Endodermal cell (in vitro differentiated cells): ENCODE results near the gene ZCCHC13. TPM values are rescaled to one million over a fixed set of nuclear protein-coding genes. Genes with fewer than 3 reads are reported as not detected.
A peak's percentile ranks its signal among the peaks of the same experiment; 100 is the strongest.
"Not testable (repeated sequence)": the region's sequence is repeated elsewhere in the genome, so short reads cannot be mapped to it uniquely, and the experiment has no call there.

ENCODE experiments used
- DNase-seq: peaks from one replicate; pipeline ENCODE4 v3.0.0-alpha.2; 2017
- H3K27ac ChIP-seq: 2 replicates; pipeline ENCODE4 v1.5.1; 2013; ENCODE audit warnings: mild to moderate bottlenecking, low read depth, low read length, moderate library complexity
- H3K27me3 ChIP-seq: 2 replicates; pipeline ENCODE4 v1.6.1; 2013; ENCODE audit warnings: mild to moderate bottlenecking, low read length, moderate library complexity; ENCODE audit not compliant: insufficient read depth, control insufficient read depth, poor library complexity, severe bottlenecking
- H3K36me3 ChIP-seq: 2 replicates; pipeline ENCODE4 v1.7.0; 2013; ENCODE audit warnings: mild to moderate bottlenecking, low read length, moderate library complexity; ENCODE audit not compliant: control insufficient read depth, insufficient read depth
- H3K4me1 ChIP-seq: one replicate; pipeline ENCODE4 v1.7.0; 2013; ENCODE audit warnings: low read length; ENCODE audit not compliant: control insufficient read depth, insufficient read depth
- H3K4me3 ChIP-seq: 2 replicates; pipeline ENCODE4 v1.5.1; 2013; ENCODE audit warnings: mild to moderate bottlenecking, low read length, moderate library complexity
- H3K9ac ChIP-seq: 2 replicates; pipeline ENCODE4 v1.6.1; 2013; ENCODE audit warnings: mild to moderate bottlenecking, low read length, moderate library complexity; ENCODE audit not compliant: poor library complexity, severe bottlenecking; ENCODE audit errors: extremely low read depth
- H3K9me3 ChIP-seq: 2 replicates; pipeline ENCODE4 v1.6.1; 2013; ENCODE audit warnings: mild to moderate bottlenecking, low read length, moderate library complexity; ENCODE audit not compliant: control insufficient read depth
- H3K27ac Mint-ChIP-seq: 2 replicates; pipeline ENCODE4 v1.8.0; 2020; ENCODE audit warnings: mixed read lengths
- H3K27me3 Mint-ChIP-seq: 2 replicates; pipeline ENCODE4 v1.8.0; 2021; ENCODE audit warnings: mild to moderate bottlenecking, mixed read lengths; ENCODE audit not compliant: insufficient read depth
- H3K36me3 Mint-ChIP-seq: 2 replicates; pipeline ENCODE4 v1.8.0; 2020; ENCODE audit warnings: low read depth, mixed read lengths
- H3K4me1 Mint-ChIP-seq: 2 replicates; pipeline ENCODE4 v1.8.0; 2020; ENCODE audit warnings: mixed read lengths
- H3K4me3 Mint-ChIP-seq: 2 replicates; pipeline ENCODE4 v1.8.0; 2020; ENCODE audit warnings: mild to moderate bottlenecking, moderate library complexity, mixed read lengths
- H3K9me3 Mint-ChIP-seq: 2 replicates; pipeline ENCODE4 v1.8.0; 2020; ENCODE audit warnings: mild to moderate bottlenecking, mixed read lengths
- WGBS, 2 experiments: methylation state at CpG; one replicate each; pipeline versions ENCODE4 v1.1.5 to v1.1.7; 2013; ENCODE audit warnings: missing lambda C conversion rate in 2 of 2, mixed read lengths in 1 of 2; ENCODE audit not compliant: insufficient coverage in 1 of 2, insufficient read length in 1 of 2; 5-methylcytosine and 5-hydroxymethylcytosine counted together
- total RNA-seq, 2 donors: library from RNA; stranded (reverse); fragmentation: NEBNext Ultra II Directional in 1 of 2; extraction: Animal tissue kit (Norgen Biotek cat#: 25700) in 1 of 2; gene quantifications; 2 replicates in 1 of 2; 3 replicates in 1 of 2; pipeline ENCODE4 v1.2.1, GENCODE V29; 2021
- TF ChIP-seq, protein P1 (sequence below): fragments of 200-600 bp; sonication (generic); conservative IDR thresholded peaks from 2 replicates; pipeline ENCODE4 v1.5.0; 2021; ENCODE audit warnings: antibody characterized with exemption, mild to moderate bottlenecking

Gene ZCCHC13
- total RNA-seq, 2 donors from 2014 or later = not detected

DNA sequence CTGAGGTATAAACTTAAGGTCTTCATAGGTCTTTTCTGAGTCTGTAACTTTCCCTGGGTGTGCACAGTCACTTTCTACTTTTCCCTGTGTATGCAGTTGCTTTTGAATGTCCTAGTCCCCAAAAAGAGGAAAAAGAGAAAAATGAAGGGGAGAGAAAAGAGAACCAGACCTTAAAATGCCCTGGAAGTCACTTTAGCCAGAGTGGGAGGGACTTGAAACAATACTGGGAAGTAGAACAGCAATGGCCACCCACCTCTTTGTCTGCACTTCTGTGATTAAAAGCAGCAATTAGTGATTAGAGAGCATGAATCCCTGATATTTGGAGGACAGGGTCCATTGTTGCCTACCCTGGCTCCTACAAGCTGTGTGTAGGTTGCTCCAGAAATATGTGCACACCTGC lies 36.1 kb downstream of the ZCCHC13 start:
- TF ChIP-seq, protein P1, sequence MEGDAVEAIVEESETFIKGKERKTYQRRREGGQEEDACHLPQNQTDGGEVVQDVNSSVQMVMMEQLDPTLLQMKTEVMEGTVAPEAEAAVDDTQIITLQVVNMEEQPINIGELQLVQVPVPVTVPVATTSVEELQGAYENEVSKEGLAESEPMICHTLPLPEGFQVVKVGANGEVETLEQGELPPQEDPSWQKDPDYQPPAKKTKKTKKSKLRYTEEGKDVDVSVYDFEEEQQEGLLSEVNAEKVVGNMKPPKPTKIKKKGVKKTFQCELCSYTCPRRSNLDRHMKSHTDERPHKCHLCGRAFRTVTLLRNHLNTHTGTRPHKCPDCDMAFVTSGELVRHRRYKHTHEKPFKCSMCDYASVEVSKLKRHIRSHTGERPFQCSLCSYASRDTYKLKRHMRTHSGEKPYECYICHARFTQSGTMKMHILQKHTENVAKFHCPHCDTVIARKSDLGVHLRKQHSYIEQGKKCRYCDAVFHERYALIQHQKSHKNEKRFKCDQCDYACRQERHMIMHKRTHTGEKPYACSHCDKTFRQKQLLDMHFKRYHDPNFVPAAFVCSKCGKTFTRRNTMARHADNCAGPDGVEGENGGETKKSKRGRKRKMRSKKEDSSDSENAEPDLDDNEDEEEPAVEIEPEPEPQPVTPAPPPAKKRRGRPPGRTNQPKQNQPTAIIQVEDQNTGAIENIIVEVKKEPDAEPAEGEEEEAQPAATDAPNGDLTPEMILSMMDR = no peak
- Histone ChIP-seq H3K9me3 (peaks cover 4% of the 10 kb centered on the region), H3K4me1 (no peaks in the 10 kb centered on the region), H3K4me3 (no peak overlapping the region), H3K9ac (no peak overlapping the region), H3K36me3 (no peaks in the 10 kb centered on the region), H3K27me3 (no peaks in the 10 kb centered on the region), H3K27ac (no peak overlapping the region)
- Mint-ChIP-seq H3K9me3 (peaks cover 25% of the 10 kb centered on the region), H3K4me3 (no peak overlapping the region), H3K4me1 (peaks cover 16% of the 10 kb centered on the region), H3K36me3 (peaks cover 2% of the 10 kb centered on the region), H3K27me3 (no peaks in the 10 kb centered on the region), H3K27ac (no peak overlapping the region)
- DNase-seq = no peak

DNA sequence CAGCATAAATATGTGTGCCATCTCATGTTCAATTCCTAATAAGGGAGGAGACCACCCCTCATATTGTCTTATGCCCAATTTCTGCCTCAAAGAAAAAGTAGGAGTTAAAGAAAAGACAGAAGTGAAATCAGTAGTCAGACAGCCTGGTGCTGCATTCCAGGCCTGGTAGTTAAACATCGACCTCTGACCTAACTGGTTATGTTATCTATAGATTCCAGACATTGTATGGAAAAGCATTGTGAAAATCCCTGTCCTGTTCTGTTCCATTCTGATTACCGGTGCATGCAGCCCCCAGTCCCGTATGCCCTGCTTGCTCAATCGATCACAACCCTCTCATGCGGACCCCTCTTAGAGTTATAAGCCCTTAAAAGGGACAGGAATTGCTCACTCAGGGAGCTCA lies 38.2 kb downstream of the ZCCHC13 start:
- 94 to 100% methylated on average over 3 to 5 of the region's 5 CpGs for WGBS, 2 experiments
- H3K9me3 Mint-ChIP-seq = peaks cover 23% of the 10 kb centered on the region
- H3K27ac Mint-ChIP-seq, H3K27me3 ChIP-seq, H3K27me3 Mint-ChIP-seq, H3K36me3 ChIP-seq, H3K36me3 Mint-ChIP-seq, H3K9ac ChIP-seq, H3K4me3 Mint-ChIP-seq, DNase-seq, H3K27ac ChIP-seq, H3K4me3 ChIP-seq, H3K9me3 ChIP-seq, H3K4me1 ChIP-seq: not testable (repeated sequence)
- peaks cover 16% of the 10 kb centered on the region for H3K4me1 Mint-ChIP-seq

DNA sequence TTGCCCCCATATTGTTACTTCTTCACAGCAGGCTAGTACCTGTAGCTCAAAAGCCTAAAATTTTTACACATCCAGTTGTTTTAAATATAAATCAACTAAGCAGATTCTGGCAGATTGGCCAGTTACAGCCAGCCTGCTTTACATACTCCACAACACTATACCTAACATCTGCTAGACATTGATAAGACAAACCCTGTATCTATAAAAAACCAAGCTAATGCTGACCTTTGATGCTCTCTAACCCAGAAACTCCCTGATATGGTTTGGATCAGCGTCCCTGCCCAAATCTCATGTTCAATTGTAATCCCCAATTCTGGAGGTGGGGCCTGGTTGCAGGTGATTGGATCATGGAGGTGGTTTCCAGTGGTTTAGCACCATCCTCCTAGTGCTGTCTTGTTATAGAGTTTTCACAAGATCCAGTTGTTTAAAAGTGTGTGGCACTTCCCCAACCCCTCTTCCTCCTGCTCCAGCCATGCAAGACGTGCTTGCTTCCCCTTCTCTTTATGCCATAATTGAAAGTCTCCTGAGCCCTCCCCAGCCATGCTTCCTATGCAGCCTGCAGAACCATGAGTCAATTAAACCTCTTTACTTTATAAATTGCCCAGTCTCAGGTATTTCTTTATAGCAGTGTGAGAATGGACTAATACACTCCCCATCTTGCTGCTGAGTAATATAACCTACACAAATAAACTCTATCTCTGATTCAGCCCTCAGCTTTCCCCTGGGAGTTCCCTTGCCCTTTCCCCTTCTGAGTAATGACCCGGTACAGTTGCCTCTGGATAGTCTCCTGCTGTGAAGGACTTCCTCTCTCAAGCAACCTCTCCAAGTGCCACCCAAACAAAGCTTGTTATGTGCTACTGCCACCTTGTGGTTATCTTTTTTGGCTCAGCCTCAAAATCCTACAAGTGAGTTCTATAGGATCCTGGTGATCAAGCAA lies 39.6 kb downstream of the ZCCHC13 start:
- Histone ChIP-seq H3K27me3 (no peaks in the 10 kb centered on the region), H3K4me3 (no peak overlapping the region), H3K36me3 (no peaks in the 10 kb centered on the region), H3K27ac (no peak overlapping the region), H3K4me1 (no peaks in the 10 kb centered on the region), H3K9ac (no peak overlapping the region), H3K9me3 (peaks cover 4% of the 10 kb centered on the region)
- 34 to 57% methylated on average over 1 to 3 of the region's 3 CpGs for WGBS, 2 experiments
- Mint-ChIP-seq H3K27ac (no peak overlapping the region), H3K9me3 (peaks cover 23% of the 10 kb centered on the region), H3K4me3 (no peak overlapping the region), H3K36me3 (peaks cover 2% of the 10 kb centered on the region), H3K4me1 (peaks cover 16% of the 10 kb centered on the region), H3K27me3 (no peaks in the 10 kb centered on the region)
- DNase-seq = peak; percentile 90
- TF ChIP-seq, protein P1 = peak; percentile 90
